ENCODE measurements around the gene KCNG3.

The KCNG3 gene

GRCh38 chr2:42480402-42480801 is 13.4 kb downstream of the KCNG3 start:
- no peak overlapping the region for H3K27ac ChIP-seq

GRCh38 chr2:42474765-42475454 is 18.9 kb downstream of the KCNG3 start:
- no peak for TF ChIP-seq ZFX (IDR thresholded peaks at IDR 0.05)
- TF ChIP-seq CTCF (conservative IDR thresholded peaks at IDR 0.05), result no peak
- H3K27ac ChIP-seq, result no peak overlapping the region

More at GRCh38 chr2:42480402-42480801, 13.4 kb downstream of the KCNG3 start:
- no peak for TF ChIP-seq ZFX (IDR thresholded peaks at IDR 0.05)
- no peak for TF ChIP-seq CTCF (conservative IDR thresholded peaks at IDR 0.05)

- no peak for TF ChIP-seq ZFX (IDR thresholded peaks at IDR 0.05)
- no peak overlapping the region for H3K27ac ChIP-seq
Measured at GRCh38 chr2:42470706-42471105, 23.1 kb downstream of the KCNG3 start.

- no peak for TF ChIP-seq ZFX (IDR thresholded peaks at IDR 0.05)
Measured at GRCh38 chr2:42464631-42465030, 29.2 kb downstream of the KCNG3 start.

GRCh38 chr2:42463570-42463969 is 30.2 kb downstream of the KCNG3 start:
- TF ChIP-seq CTCF (conservative IDR thresholded peaks at IDR 0.05), result no peak
- no peak for TF ChIP-seq ZFX (IDR thresholded peaks at IDR 0.05)
- no peak overlapping the region for H3K27ac ChIP-seq

More at GRCh38 chr2:42464631-42465030, 29.2 kb downstream of the KCNG3 start:
- no peak overlapping the region for H3K27ac ChIP-seq

- TF ChIP-seq ZFX (IDR thresholded peaks at IDR 0.05) (no peak), CTCF (conservative IDR thresholded peaks at IDR 0.05) (no peak)
Measured at GRCh38 chr2:42459296-42459695, 34.5 kb downstream of the KCNG3 start.

GRCh38 chr2:42458396-42458795 is 35.4 kb downstream of the KCNG3 start:
- H3K27ac ChIP-seq, result no peak overlapping the region
- TF ChIP-seq CTCF (conservative IDR thresholded peaks at IDR 0.05) (no peak), ZFX (IDR thresholded peaks at IDR 0.05) (no peak)

More at GRCh38 chr2:42459296-42459695, 34.5 kb downstream of the KCNG3 start:
- H3K27ac ChIP-seq, result no peak overlapping the region

GRCh38 chr2:42457011-42457410 is 36.8 kb downstream of the KCNG3 start:
- no peak; the same call in 1 of the 2 replicates for TF ChIP-seq CTCF (conservative IDR thresholded peaks at IDR 0.05)
- TF ChIP-seq ZFX (IDR thresholded peaks at IDR 0.05), result no peak
- no peak overlapping the region for H3K27ac ChIP-seq
